HG03064 (cell line): Measurements from ENCODE around the gene YBX1.
A peak's percentile ranks its signal among the peaks of the same experiment; 100 is the strongest.
"Not testable (repeated sequence)": the region's sequence is repeated elsewhere in the genome, so short reads cannot be mapped to it uniquely, and the experiment has no call there.

ENCODE experiments used
- ATAC-seq: cut with Tn5 transposase; IDR thresholded peaks from one replicate; pipeline ENCODE4 v1.9.1; 2021; ENCODE audit warnings: low read depth; ENCODE audit not compliant: unreplicated experiment

Gene YBX1

GRCh38 chr1:42681741-42682483 lies at the start of gene YBX1:
Gene YBX1, plus strand, starts transcription at chr1:42682418. Its CDS starts 148 bp downstream, at chr1:42682566.
- peak; percentile 78 for ATAC-seq

- no peak for ATAC-seq
Measured at GRCh38 chr1:42639116-42639515, 43.1 kb upstream of the YBX1 start.

- ATAC-seq, result no peak
Measured at GRCh38 chr1:42646056-42646455, 36.2 kb upstream of the YBX1 start.

- no peak for ATAC-seq
Measured at GRCh38 chr1:42657201-42657600, 25.0 kb upstream of the YBX1 start.

- ATAC-seq, result peak; percentile 95
Measured at GRCh38 chr1:42657981-42658876, 24.0 kb upstream of the YBX1 start, which contains the start of gene PPIH. Gene PPIH, plus strand, starts transcription at chr1:42658423. Its CDS starts 24 bp downstream, at chr1:42658447.

GRCh38 chr1:42658877-42659337 lies 23.3 kb upstream of the YBX1 start:
- peak; percentile 2 for ATAC-seq

- ATAC-seq, result no peak
Measured at GRCh38 chr1:42660907-42661500, 21.2 kb upstream of the YBX1 start.

GRCh38 chr1:42669936-42670335 lies 12.3 kb upstream of the YBX1 start:
- ATAC-seq, result no peak

GRCh38 chr1:42670425-42670824 lies 11.8 kb upstream of the YBX1 start:
- ATAC-seq, result no peak

GRCh38 chr1:42674214-42674613 lies 8.0 kb upstream of the YBX1 start:
- ATAC-seq, result no peak

GRCh38 chr1:42674682-42675081 lies 7.5 kb upstream of the YBX1 start:
- no peak for ATAC-seq

GRCh38 chr1:42675467-42675866 lies 6.8 kb upstream of the YBX1 start:
- no peak for ATAC-seq

- ATAC-seq, result no peak
Measured at GRCh38 chr1:42676534-42677087, 5.6 kb upstream of the YBX1 start.

GRCh38 chr1:42679364-42679983 lies 2.7 kb upstream of the YBX1 start:
- no peak for ATAC-seq

- no peak for ATAC-seq
Measured at GRCh38 chr1:42680055-42680454, 2.2 kb upstream of the YBX1 start.

- no peak for ATAC-seq
Measured at GRCh38 chr1:42680921-42681683, 1.1 kb upstream of the YBX1 start.

GRCh38 chr1:42682484-42682738 lies 193 bp downstream of the YBX1 start:
- ATAC-seq, result not testable (repeated sequence)

GRCh38 chr1:42682739-42683531 lies 717 bp downstream of the YBX1 start:
- peak; percentile 38 for ATAC-seq

GRCh38 chr1:42684139-42684538 lies 1.9 kb downstream of the YBX1 start:
- ATAC-seq, result no peak
